ENCODE data around the gene CFAP206.
A peak's percentile ranks its signal among the peaks of the same experiment; 100 is the strongest.

CFAP206 gene

GRCh38 chr6:87393026-87393622, 14.6 kb upstream of the CFAP206 start (continued):
- TF ChIP-seq ZNF449 (tag by site-specific recombination; IDR thresholded peaks at IDR 0.05) (no peak), SCRT2 (tag by site-specific recombination; IDR thresholded peaks at IDR 0.05) (0 out of 2 replicates have a peak, but pooled peaks have one; percentile 17), ZNF596 (tag by site-specific recombination; IDR thresholded peaks at IDR 0.05) (no peak), ZSCAN4 (tag by site-specific recombination; IDR thresholded peaks at IDR 0.05) (no peak), KLF9 (tag by site-specific recombination; IDR thresholded peaks at IDR 0.05; ENCODE audit: low read depth) (no peak), SETDB1 (IDR thresholded peaks at IDR 0.05; ENCODE audit: insufficient read length, low read length) (no peak), ZBTB1 (tag by site-specific recombination; IDR thresholded peaks at IDR 0.05) (no peak), SCRT1 (tag by site-specific recombination; IDR thresholded peaks at IDR 0.05; ENCODE audit: borderline replicate concordance) (no peak), ZNF2 (tag by site-specific recombination; IDR thresholded peaks at IDR 0.05) (0 out of 2 replicates have a peak, but pooled peaks have one; percentile 48), ZNF19 (tag by site-specific recombination; IDR thresholded peaks at IDR 0.05; ENCODE audit: low read depth) (no peak), KLF17 (tag by site-specific recombination; IDR thresholded peaks at IDR 0.05) (no peak), HOXC10 (CRISPR knock-in tag; IDR thresholded peaks at IDR 0.05) (no peak), ZBTB11 (tag by site-specific recombination; conservative IDR thresholded peaks at IDR 0.05; ENCODE audit: low read depth) (no peak), ZNF530 (tag by site-specific recombination; IDR thresholded peaks at IDR 0.05; ENCODE audit: low read depth) (no peak), ZBTB49 (tag by site-specific recombination; IDR thresholded peaks at IDR 0.05; ENCODE audit: low read depth) (no peak), ELK4 (IDR thresholded peaks at IDR 0.05; ENCODE audit: borderline replicate concordance, low read depth, low read length) (no peak), HOXD13 (CRISPR knock-in tag; IDR thresholded peaks at IDR 0.05; ENCODE audit: borderline replicate concordance) (no peak), ZBTB6 (tag by site-specific recombination; IDR thresholded peaks at IDR 0.05) (no peak), BCL11B (tag by site-specific recombination; IDR thresholded peaks at IDR 0.05; ENCODE audit: low read depth) (no peak), ZNF776 (tag by site-specific recombination; IDR thresholded peaks at IDR 0.05; ENCODE audit: borderline replicate concordance) (no peak), PRDM6 (tag by site-specific recombination; IDR thresholded peaks at IDR 0.05) (0 out of 2 replicates have a peak, but pooled peaks have one; percentile 10), KLF7 (tag by site-specific recombination; IDR thresholded peaks at IDR 0.05; ENCODE audit: borderline replicate concordance) (no peak), ZNF433 (tag by site-specific recombination; IDR thresholded peaks at IDR 0.05; ENCODE audit: low read depth) (no peak), GLIS1 (tag by site-specific recombination; IDR thresholded peaks at IDR 0.05) (no peak)

Data from HEK293 (cell line).